ENCODE results near the gene SLC35B1.

- TF ChIP-seq POLR2A (IDR thresholded peaks at IDR 0.05) (no peak), CTCF (IDR thresholded peaks at IDR 0.05) (no peak), EP300 (IDR thresholded peaks at IDR 0.05) (no peak)
Observed at GRCh38 chr17:49659661-49660382, 47.9 kb downstream of the SLC35B1 start.
